IPS-20b (cell line): ENCODE results near the gene CPT1B.

Experiments used
- H3K27ac ChIP-seq: one replicate; pipeline ENCODE4 v1.5.1; 2013; ENCODE audit warnings: low read length
- H3K27me3 ChIP-seq: 2 replicates; pipeline ENCODE4 v1.6.1; 2013; ENCODE audit warnings: mild to moderate bottlenecking, low read length, inconsistent platforms; ENCODE audit not compliant: insufficient read depth
- H3K36me3 ChIP-seq: 2 replicates; pipeline ENCODE4 v1.6.1; 2013; ENCODE audit warnings: low read depth, mild to moderate bottlenecking, inconsistent platforms, low read length, moderate library complexity; ENCODE audit not compliant: insufficient read depth
- H3K4me1 ChIP-seq: 2 replicates; pipeline ENCODE4 v1.6.1; 2013; ENCODE audit warnings: mild to moderate bottlenecking, control low read depth, inconsistent platforms, low read length, moderate library complexity; ENCODE audit not compliant: insufficient read depth
- H3K4me3 ChIP-seq: 2 replicates; pipeline ENCODE4 v1.5.1; 2013; ENCODE audit warnings: mild to moderate bottlenecking, low read length, inconsistent platforms
- H3K9ac ChIP-seq: 2 replicates; pipeline ENCODE4 v1.6.1; 2013; ENCODE audit warnings: low read depth, mild to moderate bottlenecking, inconsistent platforms, low read length, moderate library complexity
- H3K9me3 ChIP-seq: 2 replicates; pipeline ENCODE4 v1.6.1; 2013; ENCODE audit warnings: mild to moderate bottlenecking, low read depth, low read length, inconsistent platforms; ENCODE audit not compliant: insufficient read depth

Gene CPT1B

GRCh38 chr22:50577987-50578775 lies at the start of gene CPT1B:
Gene CPT1B (minus strand): TSS chr22:50578427. CDS start chr22:50577915, 512 bp downstream.
- H3K27ac ChIP-seq = no peak within 1 kb of the TSS
- no peaks in the 10 kb centered on the region; the same call in none of the 2 replicates for H3K4me1 ChIP-seq
- peaks cover 60% of the 10 kb centered on the region for H3K36me3 ChIP-seq
- no peak within 1 kb of the TSS for H3K9ac ChIP-seq
- no peak within 1 kb of the TSS for H3K4me3 ChIP-seq
- no peaks in the 10 kb centered on the region for H3K9me3 ChIP-seq
- H3K27me3 ChIP-seq = no peaks in the 10 kb centered on the region

- Histone ChIP-seq H3K9me3 (no peaks in the 10 kb centered on the region), H3K4me1 (peaks cover 6% of the 10 kb centered on the region), H3K36me3 (no peaks in the 10 kb centered on the region), H3K9ac (peak overlapping the region; percentile 59; the same call in 1 of the 2 replicates), H3K4me3 (peak overlapping the region; percentile 83), H3K27me3 (peaks cover 6% of the 10 kb centered on the region), H3K27ac (no peak overlapping the region)
Observed at GRCh38 chr22:50626850-50627641, 48.8 kb upstream of the CPT1B start.

- no peaks in the 10 kb centered on the region for H3K9me3 ChIP-seq
- H3K4me1 ChIP-seq = peaks cover 6% of the 10 kb centered on the region
- no peak overlapping the region for H3K4me3 ChIP-seq
- no peak overlapping the region for H3K9ac ChIP-seq
- no peak overlapping the region for H3K27ac ChIP-seq
- no peaks in the 10 kb centered on the region for H3K36me3 ChIP-seq
- peaks cover 11% of the 10 kb centered on the region for H3K27me3 ChIP-seq
Observed at GRCh38 chr22:50626314-50626849, 48.2 kb upstream of the CPT1B start.

GRCh38 chr22:50625568-50626313 lies 47.5 kb upstream of the CPT1B start:
- Histone ChIP-seq H3K36me3 (no peaks in the 10 kb centered on the region), H3K27me3 (peaks cover 18% of the 10 kb centered on the region), H3K9me3 (no peaks in the 10 kb centered on the region), H3K4me3 (no peak overlapping the region), H3K4me1 (peaks cover 6% of the 10 kb centered on the region), H3K27ac (no peak overlapping the region), H3K9ac (no peak overlapping the region)

GRCh38 chr22:50625131-50625567 lies 46.9 kb upstream of the CPT1B start:
- Histone ChIP-seq H3K4me3 (no peak overlapping the region), H3K9me3 (no peaks in the 10 kb centered on the region), H3K27ac (no peak overlapping the region), H3K4me1 (peaks cover 6% of the 10 kb centered on the region), H3K27me3 (peaks cover 20% of the 10 kb centered on the region), H3K36me3 (no peaks in the 10 kb centered on the region), H3K9ac (no peak overlapping the region)

- H3K36me3 ChIP-seq = no peaks in the 10 kb centered on the region
- H3K27ac ChIP-seq = no peak overlapping the region
- no peaks in the 10 kb centered on the region for H3K9me3 ChIP-seq
- H3K27me3 ChIP-seq = peaks cover 25% of the 10 kb centered on the region
- H3K4me1 ChIP-seq = peaks cover 6% of the 10 kb centered on the region
- H3K4me3 ChIP-seq = no peak overlapping the region
- no peak overlapping the region for H3K9ac ChIP-seq
Observed at GRCh38 chr22:50624347-50625130, 46.3 kb upstream of the CPT1B start.

- H3K9me3 ChIP-seq = no peaks in the 10 kb centered on the region
- no peak overlapping the region for H3K27ac ChIP-seq
- no peak overlapping the region for H3K4me3 ChIP-seq
- H3K9ac ChIP-seq = no peak overlapping the region
- no peaks in the 10 kb centered on the region; the same call in 1 of the 2 replicates for H3K4me1 ChIP-seq
- no peaks in the 10 kb centered on the region for H3K36me3 ChIP-seq
- peaks cover 20% of the 10 kb centered on the region for H3K27me3 ChIP-seq
Observed at GRCh38 chr22:50622723-50623327, 44.6 kb upstream of the CPT1B start.

GRCh38 chr22:50621948-50622722 lies 43.9 kb upstream of the CPT1B start:
- H3K9ac ChIP-seq = no peak overlapping the region
- H3K4me1 ChIP-seq = no peaks in the 10 kb centered on the region; the same call in 1 of the 2 replicates
- H3K4me3 ChIP-seq = peak overlapping the region; percentile 35
- H3K27me3 ChIP-seq = peaks cover 20% of the 10 kb centered on the region
- no peak overlapping the region for H3K27ac ChIP-seq
- no peaks in the 10 kb centered on the region for H3K36me3 ChIP-seq
- no peaks in the 10 kb centered on the region for H3K9me3 ChIP-seq

- peaks cover 20% of the 10 kb centered on the region for H3K27me3 ChIP-seq
- H3K4me3 ChIP-seq = peak overlapping the region; percentile 35; the same call in 1 of the 2 replicates
- H3K9me3 ChIP-seq = no peaks in the 10 kb centered on the region
- H3K4me1 ChIP-seq = no peaks in the 10 kb centered on the region; the same call in 1 of the 2 replicates
- no peak overlapping the region for H3K9ac ChIP-seq
- no peak overlapping the region for H3K27ac ChIP-seq
- no peaks in the 10 kb centered on the region for H3K36me3 ChIP-seq
Observed at GRCh38 chr22:50621356-50621880, 43.2 kb upstream of the CPT1B start.
